HG02759 (cell line): ENCODE measurements around the gene NR2F2.
A peak's percentile ranks its signal among the peaks of the same experiment; 100 is the strongest.
"Not testable (repeated sequence)": the region's sequence is repeated elsewhere in the genome, so short reads cannot be mapped to it uniquely, and the experiment has no call there.

Experiments
- ATAC-seq: cut with Tn5 transposase; IDR thresholded peaks from one replicate; pipeline ENCODE4 v1.9.1; 2021; ENCODE audit warnings: mild to moderate bottlenecking, moderate library complexity; ENCODE audit not compliant: unreplicated experiment

NR2F2 gene

DNA sequence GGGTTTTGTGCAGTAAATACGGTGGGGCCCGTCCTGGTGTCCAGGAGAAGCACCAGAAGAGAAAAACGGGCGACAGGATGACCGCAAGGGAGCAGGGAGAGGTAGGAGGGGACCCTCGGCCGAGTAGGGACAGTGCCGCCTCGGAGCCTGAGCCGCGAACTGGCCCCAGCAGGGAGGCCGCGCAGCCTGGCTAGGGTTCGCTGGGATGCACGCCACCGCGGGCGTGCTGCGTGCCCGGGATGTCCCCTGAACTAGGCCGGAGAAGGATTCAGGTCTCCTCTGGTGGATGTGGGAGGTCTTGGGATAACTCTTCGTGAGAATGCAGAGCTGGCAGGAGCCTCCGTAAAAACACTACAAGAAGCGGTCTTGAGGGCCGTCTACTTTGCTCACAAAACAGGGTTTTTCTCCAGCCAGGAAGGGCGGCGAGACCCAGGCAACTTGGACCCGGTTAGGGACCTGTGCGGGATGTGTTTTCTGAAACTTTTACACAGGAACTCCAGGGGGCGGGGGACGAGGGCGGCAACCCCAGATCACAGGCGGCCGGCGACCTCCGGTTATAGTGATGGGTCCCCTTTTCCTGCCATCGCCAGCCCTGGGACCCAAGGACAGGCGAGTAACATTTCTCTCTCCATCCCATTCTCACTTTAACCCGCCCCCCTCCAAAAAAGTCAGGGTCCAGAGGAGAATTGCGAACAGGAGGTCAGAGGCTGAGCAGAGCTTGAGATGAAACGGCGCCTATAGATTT lies 35.5 kb downstream of the NR2F2 start:
- no peak for ATAC-seq

DNA sequence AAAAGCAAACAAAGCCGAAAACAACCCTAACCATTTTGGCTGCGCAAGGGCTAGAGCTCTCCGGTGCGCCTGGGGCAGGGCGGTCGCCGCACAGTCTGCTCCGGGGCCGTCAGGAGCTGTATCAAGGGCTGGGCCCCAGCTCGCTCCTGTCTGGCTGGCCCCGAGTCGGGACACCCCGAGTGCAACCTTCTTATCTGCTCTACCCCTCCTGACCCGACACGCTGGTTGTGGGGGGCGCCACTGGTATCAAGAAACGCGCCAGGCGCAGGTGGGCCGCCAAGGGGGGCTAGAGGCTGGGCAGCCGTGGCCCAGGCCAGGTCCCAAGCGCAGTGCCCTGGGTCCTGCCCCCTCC lies 36.0 kb downstream of the NR2F2 start:
- no peak for ATAC-seq

DNA sequence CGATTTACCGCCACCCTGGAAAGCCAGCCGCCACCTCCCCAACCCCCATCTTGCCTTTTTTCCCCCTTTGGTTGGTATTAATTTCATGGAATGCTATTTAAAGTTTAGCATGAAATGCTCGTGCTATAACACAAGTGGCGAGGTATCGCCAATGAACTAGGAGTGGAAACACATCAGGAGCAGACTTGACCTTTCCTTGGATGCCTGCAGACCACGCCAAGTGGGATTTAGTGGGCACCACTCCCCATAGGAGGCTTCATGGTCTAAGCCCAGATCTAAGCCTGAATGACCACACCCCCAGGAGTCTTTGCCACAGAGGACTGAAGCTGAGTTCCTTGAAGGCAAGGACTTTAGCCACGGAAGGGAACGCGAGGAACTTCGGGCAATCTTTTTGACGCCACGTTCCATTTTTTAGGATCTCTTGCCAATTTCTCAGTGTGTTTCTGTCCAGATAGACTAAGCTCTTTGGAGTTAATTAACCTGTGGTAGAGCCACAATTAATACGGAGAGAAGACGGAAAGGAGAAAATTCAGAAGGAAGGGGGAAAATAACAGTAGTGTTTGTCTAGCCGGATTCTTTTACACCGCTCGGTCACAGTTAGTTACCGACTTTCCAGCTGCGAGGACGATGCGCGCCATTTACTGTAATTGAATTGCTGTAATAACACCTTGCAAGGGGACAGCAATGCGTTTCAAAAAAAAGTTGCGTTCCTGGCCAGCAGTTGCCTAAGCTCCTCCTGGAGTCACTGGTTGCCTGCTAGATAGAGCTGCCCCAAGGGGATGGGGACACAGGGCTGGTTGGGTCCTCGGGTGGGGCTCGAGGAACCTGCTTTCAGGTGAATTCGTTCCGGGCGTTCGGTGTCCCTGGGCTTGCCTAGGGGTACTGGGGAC lies 37.1 kb downstream of the NR2F2 start:
- ATAC-seq, result no peak

GRCh38 chr15:96369351-96369750 lies 38.9 kb downstream of the NR2F2 start:
- ATAC-seq, result no peak

DNA sequence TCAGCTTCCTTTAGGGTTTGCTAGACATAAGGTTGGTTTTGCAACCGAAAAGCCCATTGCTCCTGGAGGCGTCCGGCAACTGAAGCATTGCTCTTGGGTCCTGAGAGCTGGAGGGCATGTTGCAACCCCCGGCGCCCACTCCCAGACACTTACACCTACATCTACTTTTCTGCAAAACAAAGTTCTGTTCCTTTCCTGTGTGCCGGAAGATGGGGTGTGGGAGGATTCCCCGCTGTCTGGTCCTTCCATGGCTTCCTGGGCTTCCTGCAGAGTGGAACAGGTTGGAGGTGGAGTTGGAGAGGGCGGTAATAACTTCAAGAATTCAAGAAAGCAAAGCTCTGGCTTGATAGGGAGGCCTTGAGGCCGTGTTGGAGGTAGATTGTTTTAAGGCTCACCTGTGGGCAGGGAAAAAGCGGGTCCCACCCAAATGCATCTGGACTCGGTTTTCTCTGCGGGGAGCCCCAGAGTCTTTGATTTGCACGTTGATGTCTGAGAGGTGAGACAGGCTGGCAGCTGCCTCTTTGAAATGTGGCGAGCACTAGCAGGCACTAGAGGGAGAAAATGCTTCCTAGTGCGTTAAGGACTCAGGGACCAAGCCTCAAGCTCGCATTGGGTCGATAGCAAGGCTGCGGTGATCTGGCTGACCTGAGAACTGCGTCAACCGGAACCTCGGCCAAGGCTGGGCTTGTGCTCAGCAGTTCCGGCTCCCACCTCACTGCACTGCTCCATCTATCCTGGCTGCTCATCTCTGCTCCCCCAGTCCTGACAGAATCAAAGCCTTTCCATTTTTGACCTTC lies 39.5 kb downstream of the NR2F2 start:
- ATAC-seq, result no peak

DNA sequence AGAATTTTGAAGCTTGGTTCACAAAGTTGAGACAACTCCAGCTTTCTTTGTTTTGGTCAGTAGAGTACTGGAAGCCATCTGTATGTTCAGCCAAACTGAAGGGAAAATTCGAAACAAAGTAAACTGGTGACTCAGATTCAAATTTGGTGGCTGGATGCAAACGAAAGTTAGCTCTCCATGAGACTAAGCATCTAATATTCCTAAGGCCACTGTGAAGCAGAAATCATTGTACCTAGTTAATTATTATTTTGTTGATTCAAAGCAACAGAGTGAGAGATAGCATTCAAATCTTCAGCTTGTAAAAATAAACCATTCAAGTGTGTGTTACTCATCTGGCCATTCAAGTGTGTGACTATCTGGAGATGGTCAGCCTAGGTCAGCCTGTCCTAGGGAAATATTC lies 42.1 kb downstream of the NR2F2 start:
- ATAC-seq, result peak; percentile 68

GRCh38 chr15:96374499-96374898 lies 44.0 kb downstream of the NR2F2 start:
- ATAC-seq, result no peak

- not testable (repeated sequence) for ATAC-seq
These were observed 49.1 kb downstream of the NR2F2 start for GRCh38 chr15:96379592-96379991.

DNA sequence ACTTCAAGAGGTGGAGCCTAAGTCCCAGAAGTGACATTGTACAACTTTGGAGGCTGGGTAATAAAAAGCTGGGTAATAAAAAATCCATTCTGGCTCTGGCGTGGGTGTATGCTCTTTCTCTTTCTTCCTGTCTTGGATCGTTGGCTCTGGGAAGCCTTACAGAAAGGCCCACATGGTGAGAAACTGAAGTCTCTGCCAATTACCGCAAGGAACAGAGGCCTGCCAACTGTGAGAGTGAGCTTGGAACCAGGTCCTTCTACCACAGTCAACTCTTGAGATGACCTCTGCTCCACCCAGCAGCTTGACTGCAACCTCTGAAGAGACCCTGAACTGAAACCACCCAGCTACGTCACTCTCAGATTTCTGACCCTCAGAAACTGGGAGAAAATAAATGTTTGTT lies 51.0 kb downstream of the NR2F2 start:
- no peak for ATAC-seq

DNA sequence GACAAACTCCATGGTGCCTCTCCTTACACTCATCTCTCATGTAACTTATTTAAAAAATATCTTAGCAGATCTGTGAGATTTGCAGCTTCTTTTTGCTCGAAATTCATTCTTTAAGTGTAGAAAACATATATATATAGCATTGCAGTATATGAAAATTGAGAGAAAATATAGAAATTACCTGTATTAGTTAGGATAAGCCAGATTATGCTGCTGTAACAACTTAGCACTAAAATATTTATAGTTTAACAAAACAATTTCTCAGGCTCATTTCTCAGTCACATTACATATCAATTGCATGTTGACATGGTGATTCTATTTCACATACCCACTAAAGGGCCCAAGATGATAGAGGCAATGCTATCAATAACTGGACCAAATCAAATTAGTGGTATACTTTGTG lies 54.7 kb downstream of the NR2F2 start:
- ATAC-seq, result no peak

- no peak for ATAC-seq
These were observed 58.2 kb downstream of the NR2F2 start for GRCh38 chr15:96388673-96389072.
